Neural cell (in vitro differentiated cells): Measurements from ENCODE around the gene TFB1M.

Experiments used
- CTCF ChIP-seq: fragments of 450-650 bp; IDR thresholded peaks from 2 replicates; pipeline ENCODE4 v1.5.1; 2014; ENCODE audit warnings: antibody characterized with exemption, mild to moderate bottlenecking, moderate library complexity; ENCODE audit not compliant: poor library complexity, severe bottlenecking
- EZH2 ChIP-seq: fragments of 200-600, 300-800 bp; shearing (Covaris generic), sonication (generic); IDR thresholded peaks from 2 replicates; pipeline ENCODE4 v1.6.1; 2014; ENCODE audit warnings: antibody characterized with exemption, low read length, borderline replicate concordance, mild to moderate bottlenecking; ENCODE audit not compliant: insufficient read depth, poor library complexity, severe bottlenecking
- POLR2AphosphoS5 ChIP-seq: IDR thresholded peaks from 2 replicates; pipeline ENCODE4 v1.6.1; 2012
- REST ChIP-seq: IDR thresholded peaks from 2 replicates; pipeline ENCODE4 v1.6.1; 2012; ENCODE audit warnings: borderline replicate concordance
- TAF1 ChIP-seq: IDR thresholded peaks from 2 replicates; pipeline ENCODE4 v1.6.1; 2012; ENCODE audit warnings: low read depth

GRCh38 chr6:155245193-155245592 lies 69.1 kb downstream of the TFB1M start:
- TF ChIP-seq POLR2AphosphoS5: no peak
- TF ChIP-seq EZH2: no peak
- no peak for TF ChIP-seq TAF1
- no peak for TF ChIP-seq CTCF
- TF ChIP-seq REST: no peak
